Skeletal muscle cell (primary cell): ENCODE data around the gene PRXL2B.
A peak's percentile ranks its signal among the peaks of the same experiment; 100 is the strongest.
"Not testable (repeated sequence)": the region's sequence is repeated elsewhere in the genome, so short reads cannot be mapped to it uniquely, and the experiment has no call there.

ENCODE experiments used
- DNase-seq: peaks from one replicate; pipeline ENCODE4 v3.0.0-alpha.2; 2010; ENCODE audit warnings: low read depth
- H3K4me3 ChIP-seq: 2 replicates; pipeline ENCODE4 v1.5.1; 2011; ENCODE audit warnings: low read depth, mild to moderate bottlenecking, control low read depth, low read length, moderate library complexity

The PRXL2B gene

GRCh38 chr1:2609319-2610035 lies 22.9 kb downstream of the PRXL2B start:
- no peak overlapping the region for H3K4me3 ChIP-seq
- DNase-seq: no peak

DNA sequence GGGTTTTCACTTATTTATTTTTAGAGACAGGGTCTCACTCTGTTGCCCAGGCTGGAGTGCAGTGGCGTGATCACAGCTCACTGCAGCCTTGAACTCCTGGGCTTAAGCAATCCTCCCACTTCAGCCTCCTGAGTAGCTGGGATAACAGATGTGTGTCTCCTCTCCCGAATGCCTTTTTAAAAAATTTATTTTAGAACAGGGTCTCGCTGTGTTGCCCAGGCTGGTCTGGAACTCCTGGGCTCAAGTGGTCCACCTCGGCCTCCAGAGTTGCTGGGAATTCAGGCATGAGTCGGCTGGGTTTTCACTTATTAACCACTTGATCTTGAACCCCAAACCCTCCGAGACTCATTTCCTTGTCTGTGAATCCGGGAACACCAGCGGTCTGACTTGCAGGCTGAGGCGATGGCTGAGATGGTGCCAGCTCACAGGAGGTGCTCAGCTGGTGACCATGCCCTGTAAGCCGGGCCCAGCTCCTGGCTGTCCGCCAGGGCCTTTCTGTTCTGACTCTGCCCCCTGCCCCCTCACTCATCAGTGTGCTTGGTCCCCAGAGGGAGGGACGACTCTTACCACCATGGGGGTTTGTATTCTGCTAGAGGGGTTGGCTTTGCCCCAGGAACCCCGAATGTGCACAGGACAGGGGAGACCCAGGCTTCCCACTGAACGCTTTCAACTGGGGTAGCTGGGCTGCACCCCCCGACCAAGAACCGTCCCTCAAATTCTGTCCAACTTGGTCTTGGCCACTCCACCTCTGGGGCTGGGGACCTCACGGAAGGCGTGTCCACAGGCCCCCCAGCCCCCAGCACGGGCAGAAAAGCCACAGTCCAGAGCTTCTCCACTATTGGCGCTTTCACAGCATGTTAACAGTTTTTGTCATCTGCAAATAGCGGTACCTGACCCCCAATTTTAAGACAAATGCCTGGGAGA lies 23.7 kb downstream of the PRXL2B start:
- DNase-seq: no peak
- no peak overlapping the region for H3K4me3 ChIP-seq

DNA sequence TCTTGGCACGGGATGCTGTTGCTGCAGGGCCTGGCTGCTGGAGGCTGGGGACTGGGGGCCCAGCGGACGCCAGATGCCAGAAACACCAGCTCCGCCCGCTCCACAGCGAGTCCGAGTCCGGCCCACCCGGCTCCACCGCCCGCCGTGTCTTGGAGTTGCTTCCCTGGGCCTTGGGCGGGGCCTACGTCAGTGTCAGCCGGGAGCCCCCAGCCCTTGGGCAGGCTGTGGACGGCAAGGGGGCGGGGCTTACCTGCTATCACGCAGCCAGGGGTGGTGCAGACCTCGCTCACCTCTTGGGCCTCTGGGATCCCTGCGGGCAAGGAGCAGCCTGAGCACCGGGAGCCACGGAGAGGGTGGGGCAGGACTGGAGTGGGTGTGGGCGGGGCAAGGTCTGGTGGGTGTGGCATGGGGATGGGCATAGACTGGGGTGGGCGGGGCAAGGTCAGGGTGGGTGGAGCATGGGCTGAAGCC lies 24.5 kb downstream of the PRXL2B start:
- peak overlapping the region; percentile 23 for H3K4me3 ChIP-seq
- DNase-seq: no peak

DNA sequence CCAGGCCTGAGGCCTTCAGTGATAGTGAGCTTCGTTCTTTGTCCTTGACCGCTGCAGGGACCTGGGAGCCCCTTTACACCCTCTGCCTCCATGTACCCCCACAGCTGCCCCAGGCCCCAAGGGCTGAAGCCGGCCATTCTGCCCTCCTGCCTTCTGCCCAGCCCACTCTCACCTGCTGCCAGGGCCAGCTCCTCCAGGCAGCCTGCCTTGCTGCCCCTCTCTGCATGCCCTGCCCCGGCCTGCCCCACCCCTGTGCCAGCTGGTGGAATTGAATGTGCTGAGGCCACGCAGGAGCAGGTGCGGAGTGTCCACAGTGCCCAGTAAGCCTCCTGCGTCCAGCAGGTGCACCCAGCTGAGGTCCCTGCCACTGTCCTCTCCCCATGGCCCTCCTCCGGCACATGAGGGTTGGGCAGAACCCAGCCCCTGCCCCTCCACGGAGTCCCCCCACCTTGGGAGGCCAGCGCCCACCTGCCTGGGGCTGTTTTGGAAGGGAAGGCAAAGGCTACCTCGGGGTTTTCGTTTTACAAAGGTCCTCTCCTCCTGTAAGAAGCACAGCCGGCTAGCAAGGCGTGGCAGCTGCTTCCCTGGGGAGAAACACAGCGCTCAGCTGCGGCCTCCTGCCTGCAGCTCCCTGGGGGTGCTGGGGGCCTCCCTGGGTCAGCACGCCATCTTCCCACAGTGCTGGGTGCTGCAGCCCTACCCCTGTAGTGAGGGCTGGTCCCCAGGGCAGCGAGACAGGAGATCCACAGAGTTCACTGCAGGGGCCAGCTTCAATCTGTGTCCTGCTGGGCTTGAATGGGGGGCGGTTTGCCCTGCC lies 25.3 kb downstream of the PRXL2B start:
- DNase-seq: no peak
- H3K4me3 ChIP-seq: no peak overlapping the region

- no peak for DNase-seq
Measured at GRCh38 chr1:2612591-2613365, 26.2 kb downstream of the PRXL2B start.

DNA sequence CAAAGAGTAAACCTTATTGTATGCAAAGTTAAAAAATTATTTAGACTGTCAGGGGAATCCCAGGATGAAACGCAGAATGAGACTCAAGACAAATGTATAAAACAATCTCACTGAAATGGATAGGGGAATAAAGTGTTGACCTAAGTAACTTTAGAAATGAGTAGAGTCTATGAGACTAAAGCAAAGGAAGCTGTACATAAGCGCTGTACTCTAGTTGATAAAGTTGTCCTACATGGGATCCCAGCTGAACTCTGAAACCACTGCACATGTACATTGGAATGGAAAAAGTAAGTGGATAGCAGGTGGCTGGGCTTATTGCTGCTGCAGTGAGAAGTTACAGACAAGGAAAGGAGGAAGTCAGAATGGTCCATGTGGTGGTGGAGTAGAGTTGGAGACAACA lies 27.6 kb downstream of the PRXL2B start:
- H3K4me3 ChIP-seq: no peak overlapping the region
- no peak for DNase-seq

More at GRCh38 chr1:2612591-2613365, 26.2 kb downstream of the PRXL2B start:
- H3K4me3 ChIP-seq: no peak overlapping the region

DNA sequence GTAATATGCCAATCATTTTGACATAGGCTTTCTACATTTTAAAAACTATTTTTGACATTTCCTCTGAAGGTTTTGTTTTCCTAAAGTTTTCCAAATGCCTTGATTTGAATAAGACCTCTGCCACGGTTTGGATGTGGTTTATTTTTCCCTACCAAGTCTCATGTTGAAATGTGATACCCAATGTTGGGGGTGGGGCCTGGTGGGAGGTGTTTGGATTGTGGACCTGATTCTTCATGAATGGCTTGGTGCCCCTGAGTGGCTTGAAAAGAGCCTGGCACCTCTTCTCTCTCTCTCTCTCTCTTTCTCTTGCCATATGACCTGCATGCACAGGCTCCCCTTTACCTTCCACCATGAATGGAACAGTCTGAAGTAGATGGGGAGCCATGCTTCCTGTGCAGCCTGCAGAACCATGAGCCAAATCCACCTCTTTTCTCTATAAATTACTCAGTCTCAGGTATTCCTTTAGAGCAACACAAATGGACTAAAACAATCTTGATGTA lies 31.4 kb downstream of the PRXL2B start:
- DNase-seq: no peak
- no peak overlapping the region for H3K4me3 ChIP-seq

- H3K4me3 ChIP-seq: no peak overlapping the region
- no peak for DNase-seq
Measured at GRCh38 chr1:2623571-2624337, 37.2 kb downstream of the PRXL2B start.

DNA sequence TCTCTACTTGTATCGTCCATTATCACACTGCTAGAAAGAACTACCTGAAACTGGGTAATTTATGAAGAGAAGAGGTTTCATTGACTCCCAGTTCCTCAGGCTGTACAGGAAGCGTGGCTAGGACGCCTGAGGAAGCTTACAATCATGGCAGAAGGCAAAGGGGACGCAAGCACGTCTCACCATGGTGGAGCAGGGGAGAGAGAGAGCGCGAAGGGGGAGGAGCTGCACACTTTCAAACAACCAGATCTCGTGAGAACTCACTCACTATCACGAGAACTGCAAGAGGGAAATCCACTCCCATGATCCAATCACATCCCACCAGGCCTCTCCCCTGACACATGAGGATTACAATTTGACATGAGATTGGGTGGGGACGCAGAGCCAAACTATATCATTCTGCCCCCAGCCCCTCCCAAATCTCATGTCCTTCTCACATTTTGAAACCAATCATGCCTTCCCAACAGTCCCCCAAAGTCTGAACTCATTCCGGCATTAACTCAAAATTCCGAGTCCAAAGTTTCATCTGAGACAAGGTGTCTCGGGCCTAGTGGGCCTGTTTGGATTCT lies 38.2 kb downstream of the PRXL2B start:
- H3K4me3 ChIP-seq: no peak overlapping the region
- DNase-seq: no peak

GRCh38 chr1:2625311-2625710 lies 38.7 kb downstream of the PRXL2B start:
- no peak for DNase-seq
- no peak overlapping the region for H3K4me3 ChIP-seq

- not testable (repeated sequence) for H3K4me3 ChIP-seq, DNase-seq
Measured at GRCh38 chr1:2625748-2626147, 39.2 kb downstream of the PRXL2B start.

DNA sequence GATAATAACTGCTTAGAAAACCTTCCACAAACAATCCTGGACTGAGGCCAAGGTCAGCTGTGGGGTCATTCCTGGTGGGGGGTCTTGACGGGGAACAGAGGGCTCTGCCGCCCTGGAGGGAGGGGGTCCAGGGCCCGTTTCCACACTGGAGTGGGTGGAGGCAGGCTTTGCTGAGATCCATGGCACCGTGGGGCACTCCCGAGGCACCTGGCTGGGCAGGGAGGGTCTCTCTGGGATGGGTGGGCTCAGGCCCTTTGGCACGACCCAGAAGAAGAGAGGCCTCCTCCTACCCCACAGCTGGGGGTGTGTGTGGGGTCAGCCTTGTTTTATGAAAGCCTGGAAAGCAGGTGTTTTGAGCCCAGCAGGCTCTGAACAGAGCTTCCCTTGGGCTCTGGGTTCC lies 41.2 kb downstream of the PRXL2B start:
- no peak overlapping the region for H3K4me3 ChIP-seq
- DNase-seq: no peak

GRCh38 chr1:2628191-2628932 lies 41.8 kb downstream of the PRXL2B start:
- no peak overlapping the region for H3K4me3 ChIP-seq
- DNase-seq: no peak

DNA sequence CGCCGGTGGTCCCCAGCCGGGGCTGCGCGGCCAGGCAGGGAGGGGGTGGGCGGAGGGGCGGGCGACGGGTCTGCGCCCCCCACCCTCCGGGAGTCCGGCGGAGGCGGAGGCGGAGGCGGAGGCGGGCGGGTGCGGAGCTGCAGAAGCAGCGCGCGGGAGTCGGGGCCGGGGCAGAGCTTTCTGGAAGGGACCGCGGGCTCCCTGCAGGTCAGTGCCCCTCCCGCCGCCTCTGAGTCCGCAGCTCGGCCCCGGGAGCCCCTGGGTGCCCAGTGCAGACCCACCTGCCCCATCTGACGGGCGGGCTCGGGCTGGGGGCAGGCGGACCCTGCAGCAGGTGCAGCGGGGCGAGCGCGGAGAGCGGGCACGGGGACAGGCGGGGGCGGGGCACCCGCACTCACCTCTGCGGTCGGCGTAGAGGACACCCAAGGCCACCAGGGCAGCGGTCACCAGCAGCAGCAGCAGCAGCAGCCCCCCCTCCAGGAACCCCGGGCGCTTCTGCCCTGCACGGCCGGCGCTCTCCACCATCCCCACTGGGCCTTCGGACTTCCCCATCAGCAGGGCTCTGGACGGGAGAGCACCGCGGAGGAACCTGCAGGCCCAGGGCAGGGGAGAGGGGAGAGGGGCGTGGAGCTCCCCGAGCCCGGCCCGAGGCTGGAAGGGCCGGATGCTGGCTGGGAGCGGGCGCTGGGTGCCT lies 42.5 kb downstream of the PRXL2B start:
- H3K4me3 ChIP-seq: no peak overlapping the region
- no peak for DNase-seq

- no peak overlapping the region for H3K4me3 ChIP-seq
- DNase-seq: no peak
Measured at GRCh38 chr1:2629627-2630497, 43.3 kb downstream of the PRXL2B start.
